RWPE1 (cell line): ENCODE data around the gene CUL9.

Experiments
- CTCF ChIA-PET: fragments of 350-600 bp; sonication (Branson Sonifier 250); formaldehyde crosslinking; extraction: SDS; loops from one replicate; lab custom pipeline; 2021; lab: Yijun Ruan, JAX
- POLR2A ChIA-PET: fragments of 400-600 bp; formaldehyde crosslinking; extraction: SDS; loops from one replicate; lab custom pipeline; 2020; ENCODE audit warnings: antibody characterized with exemption; ENCODE audit not compliant: low non-redundant PET; lab: Yijun Ruan, JAX
- DNase-seq: peaks from one replicate; pipeline ENCODE4 v3.0.0; 2012; ENCODE audit warnings: low spot score
- H3K27ac ChIP-seq: fragments of 450-650 bp; 2 replicates; pipeline ENCODE4 v1.5.1; 2017
- TF ChIP-seq, protein P1 (sequence below): fragments of 450-650 bp; conservative IDR thresholded peaks from 2 replicates; pipeline ENCODE4 v1.5.1; 2017; ENCODE audit warnings: low read depth, mild to moderate bottlenecking

Gene CUL9

DNA sequence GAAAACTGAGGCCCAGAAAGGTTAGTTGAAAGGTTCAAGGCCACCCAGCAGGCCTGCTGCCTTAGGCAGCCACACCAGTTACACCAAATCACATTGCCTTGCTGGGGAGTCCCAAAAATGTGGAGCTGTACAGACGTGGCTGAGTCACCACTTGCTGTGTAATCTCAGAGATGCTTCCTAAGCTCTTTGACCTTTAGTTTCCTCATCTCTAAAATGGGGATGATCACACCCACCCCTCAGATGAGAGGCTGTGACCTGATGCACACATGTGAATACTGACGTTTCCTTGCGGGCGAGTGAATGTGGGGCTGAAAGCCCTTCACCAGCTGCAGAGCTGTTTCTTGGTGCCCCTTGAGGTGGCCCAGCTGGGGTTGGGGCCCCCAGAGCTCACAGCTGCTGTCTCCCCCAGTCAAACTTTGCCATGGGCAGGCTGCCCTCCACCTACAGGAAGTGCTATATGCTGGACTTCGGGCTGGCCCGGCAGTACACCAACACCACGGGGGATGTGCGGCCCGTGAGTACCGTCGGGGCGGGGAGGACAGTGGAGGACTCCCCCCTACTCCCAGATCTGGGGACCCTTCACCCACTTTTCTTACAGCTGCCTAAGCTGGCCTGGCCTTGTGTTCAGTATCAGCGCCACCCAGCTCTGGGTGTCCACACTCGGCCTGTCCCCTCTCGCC is 72.3 kb downstream of the CUL9 start:
- ChIA-PET POLR2A (no interaction called here), CTCF (interaction anchor here (0.5 to 1.4 kb wide), 5 partner anchors 9 to 515 kb away, joined by 3 to 4 read pairs (median 3); no protein-coding TSS in a partner anchor)
- TF ChIP-seq, protein P1, sequence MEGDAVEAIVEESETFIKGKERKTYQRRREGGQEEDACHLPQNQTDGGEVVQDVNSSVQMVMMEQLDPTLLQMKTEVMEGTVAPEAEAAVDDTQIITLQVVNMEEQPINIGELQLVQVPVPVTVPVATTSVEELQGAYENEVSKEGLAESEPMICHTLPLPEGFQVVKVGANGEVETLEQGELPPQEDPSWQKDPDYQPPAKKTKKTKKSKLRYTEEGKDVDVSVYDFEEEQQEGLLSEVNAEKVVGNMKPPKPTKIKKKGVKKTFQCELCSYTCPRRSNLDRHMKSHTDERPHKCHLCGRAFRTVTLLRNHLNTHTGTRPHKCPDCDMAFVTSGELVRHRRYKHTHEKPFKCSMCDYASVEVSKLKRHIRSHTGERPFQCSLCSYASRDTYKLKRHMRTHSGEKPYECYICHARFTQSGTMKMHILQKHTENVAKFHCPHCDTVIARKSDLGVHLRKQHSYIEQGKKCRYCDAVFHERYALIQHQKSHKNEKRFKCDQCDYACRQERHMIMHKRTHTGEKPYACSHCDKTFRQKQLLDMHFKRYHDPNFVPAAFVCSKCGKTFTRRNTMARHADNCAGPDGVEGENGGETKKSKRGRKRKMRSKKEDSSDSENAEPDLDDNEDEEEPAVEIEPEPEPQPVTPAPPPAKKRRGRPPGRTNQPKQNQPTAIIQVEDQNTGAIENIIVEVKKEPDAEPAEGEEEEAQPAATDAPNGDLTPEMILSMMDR = no peak
- DNase-seq = no peak
- H3K27ac ChIP-seq = no peak overlapping the region

DNA sequence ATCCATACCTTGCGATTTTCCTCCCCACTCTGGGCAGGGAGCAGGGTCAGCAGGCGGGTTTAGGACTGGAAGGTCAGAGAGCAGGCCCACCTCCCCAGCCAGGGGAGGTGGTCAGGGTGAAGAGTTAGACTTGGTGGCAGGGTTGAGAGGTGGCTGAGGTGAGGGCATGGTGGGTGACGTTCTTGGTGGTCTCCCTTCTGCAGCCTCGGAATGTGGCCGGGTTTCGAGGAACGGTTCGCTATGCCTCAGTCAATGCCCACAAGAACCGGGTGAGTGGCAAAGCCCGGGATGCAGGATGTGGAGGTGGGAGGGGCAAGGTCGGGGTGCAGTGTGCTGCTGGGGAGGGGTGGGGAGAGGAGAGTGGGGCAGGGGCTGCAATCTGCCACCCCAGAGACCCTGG is 72.8 kb downstream of the CUL9 start:
- TF ChIP-seq, protein P1 = no peak
- ChIA-PET CTCF (interaction anchor here (0.5 to 1.4 kb wide), 4 partner anchors 9 to 252 kb away, joined by 3 to 4 read pairs (median 4); no protein-coding TSS in a partner anchor), POLR2A (no interaction called here)
- DNase-seq = no peak
- no peak overlapping the region for H3K27ac ChIP-seq

DNA sequence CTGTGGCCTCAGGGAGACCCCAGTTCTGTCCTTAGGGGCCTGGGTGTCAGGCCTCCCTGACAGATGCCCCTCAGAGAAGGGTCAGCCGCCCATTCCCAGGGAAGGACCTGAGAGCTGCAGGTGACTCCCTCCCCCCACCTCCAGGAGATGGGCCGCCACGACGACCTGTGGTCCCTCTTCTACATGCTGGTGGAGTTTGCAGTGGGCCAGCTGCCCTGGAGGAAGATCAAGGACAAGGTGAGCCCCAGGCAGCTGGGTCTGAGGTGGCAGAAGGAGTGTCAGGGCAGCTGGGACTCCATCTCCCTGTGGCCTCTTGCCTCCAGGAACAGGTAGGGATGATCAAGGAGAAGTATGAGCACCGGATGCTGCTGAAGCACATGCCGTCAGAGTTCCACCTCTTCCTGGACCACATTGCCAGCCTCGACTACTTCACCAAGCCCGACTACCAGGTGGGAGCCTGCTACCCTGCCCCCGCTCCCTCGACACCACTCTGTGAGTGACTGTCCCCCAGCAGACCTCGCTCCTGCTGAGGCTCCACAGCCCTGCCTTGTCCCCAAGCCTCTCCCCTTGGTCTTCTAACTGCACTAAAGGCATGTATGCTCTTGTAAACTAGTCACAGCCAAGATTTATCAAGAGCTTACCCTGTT is 73.5 kb downstream of the CUL9 start:
- CTCF ChIA-PET = interaction anchor here (0.7 kb wide), 1 partner anchor 62 kb away, joined by 3 read pairs; no protein-coding TSS in a partner anchor

DNA sequence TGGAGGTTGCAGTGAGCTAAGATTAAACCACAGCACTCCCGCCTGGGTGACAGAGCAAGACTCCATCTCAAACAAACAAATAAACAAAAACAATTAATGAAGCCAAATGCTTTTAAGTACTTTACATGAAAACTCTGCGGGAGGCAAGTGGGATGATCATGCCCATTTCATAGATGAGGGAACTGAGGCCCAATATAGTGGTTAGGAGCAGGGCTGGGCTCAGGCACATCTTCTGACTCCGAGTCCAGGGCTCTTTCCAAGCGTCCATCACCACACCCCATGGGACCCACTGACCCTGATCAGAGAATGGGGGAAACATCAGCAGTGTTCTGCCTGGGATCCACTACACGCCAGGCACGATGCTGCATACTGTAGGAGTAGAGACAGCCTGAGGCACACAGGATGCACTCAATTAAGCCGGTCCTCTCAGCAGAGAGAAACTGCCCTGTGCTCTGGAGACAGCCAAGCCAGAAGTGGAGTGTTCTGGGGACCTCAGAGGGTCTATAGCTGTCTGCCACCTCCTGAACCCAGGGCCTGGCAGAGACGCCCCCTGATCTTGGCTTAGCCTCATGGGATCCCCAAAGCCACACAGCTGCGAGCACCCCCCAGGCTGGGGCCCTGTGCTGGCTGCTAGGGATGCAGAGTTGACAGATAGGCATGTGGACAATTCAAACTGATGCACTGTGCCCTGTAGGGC is 74.8 kb downstream of the CUL9 start:
- ChIA-PET POLR2A (no interaction called here), CTCF (no interaction called here)
- H3K27ac ChIP-seq = no peak overlapping the region
- TF ChIP-seq, protein P1 = no peak
- DNase-seq = no peak

More for the DNA sequence above, 73.5 kb downstream of the CUL9 start:
- no peak overlapping the region for H3K27ac ChIP-seq
- no peak for DNase-seq
- TF ChIP-seq, protein P1 = no peak
- POLR2A ChIA-PET = no interaction called here

DNA sequence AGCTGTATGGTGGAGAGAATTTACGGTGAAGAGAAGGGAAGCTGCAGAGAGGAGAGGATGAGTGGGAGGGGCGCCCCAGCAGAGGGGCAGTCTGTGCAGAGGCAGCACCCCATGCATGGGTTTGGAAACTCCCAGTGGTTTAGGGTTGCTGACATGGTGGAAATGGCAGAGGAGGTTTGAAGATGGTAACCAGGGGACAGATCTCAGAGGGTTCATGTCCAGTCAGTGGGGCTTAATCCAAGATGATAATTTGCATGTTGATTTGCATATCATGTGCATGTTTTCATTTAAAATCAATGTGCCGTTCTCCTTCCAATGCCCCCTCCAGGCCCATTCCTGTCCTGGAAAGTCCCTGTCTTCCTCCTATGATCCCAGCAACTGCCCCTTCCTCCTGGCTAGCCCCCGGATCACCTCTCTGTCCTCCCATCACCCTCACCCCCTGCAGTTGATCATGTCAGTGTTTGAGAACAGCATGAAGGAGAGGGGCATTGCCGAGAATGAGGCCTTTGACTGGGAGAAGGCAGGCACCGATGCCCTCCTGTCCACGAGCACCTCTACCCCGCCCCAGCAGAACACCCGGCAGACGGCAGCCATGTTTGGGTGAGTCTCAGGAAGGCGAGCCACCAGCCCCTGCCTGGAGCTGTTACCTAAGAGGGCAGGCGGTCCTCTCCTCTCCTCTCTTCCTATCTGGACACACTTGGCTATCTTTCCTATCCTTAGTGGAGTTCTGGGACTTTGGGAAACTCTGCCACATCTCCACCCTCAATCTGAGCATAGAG is 75.6 kb downstream of the CUL9 start:
- ChIA-PET POLR2A (no interaction called here), CTCF (interaction anchor here (1.1 kb wide), 1 partner anchor 28 kb away, joined by 3 read pairs; the partner anchor contains the start of gene DNPH1)
- no peak for DNase-seq
- H3K27ac ChIP-seq = no peak overlapping the region
- TF ChIP-seq, protein P1 = no peak
